Raji (cell line): ENCODE measurements around the gene SERGEF.

Experiments used
- POLR2A ChIP-seq: IDR thresholded peaks from 2 replicates; pipeline ENCODE4 v1.6.1; 2011; ENCODE audit warnings: low read depth, low read length, control low read depth; ENCODE audit not compliant: insufficient read depth

SERGEF gene

GRCh38 chr11:17774232-17775034, 238.4 kb downstream of the SERGEF start:
- TF ChIP-seq POLR2A, result no peak

GRCh38 chr11:17773674-17774073, 239.2 kb downstream of the SERGEF start:
- no peak for TF ChIP-seq POLR2A

GRCh38 chr11:17772704-17773600, 239.9 kb downstream of the SERGEF start:
- TF ChIP-seq POLR2A, result no peak

GRCh38 chr11:17771841-17772401, 240.9 kb downstream of the SERGEF start:
- TF ChIP-seq POLR2A, result no peak

GRCh38 chr11:17771415-17771814, 241.4 kb downstream of the SERGEF start:
- TF ChIP-seq POLR2A, result no peak

GRCh38 chr11:17770917-17771316, 241.9 kb downstream of the SERGEF start:
- TF ChIP-seq POLR2A, result no peak

GRCh38 chr11:17770048-17770652, 242.7 kb downstream of the SERGEF start:
- TF ChIP-seq POLR2A, result no peak

GRCh38 chr11:17769218-17769617, 243.6 kb downstream of the SERGEF start:
- TF ChIP-seq POLR2A, result no peak

- TF ChIP-seq POLR2A, result no peak
These were observed 244.3 kb downstream of the SERGEF start for GRCh38 chr11:17768547-17768946.

GRCh38 chr11:17767914-17768313, 244.9 kb downstream of the SERGEF start:
- no peak for TF ChIP-seq POLR2A

GRCh38 chr11:17767301-17767885, 245.5 kb downstream of the SERGEF start:
- no peak for TF ChIP-seq POLR2A

GRCh38 chr11:17766590-17766989, 246.3 kb downstream of the SERGEF start:
- no peak for TF ChIP-seq POLR2A

- no peak for TF ChIP-seq POLR2A
These were observed 246.8 kb downstream of the SERGEF start for GRCh38 chr11:17766073-17766359.

- TF ChIP-seq POLR2A, result no peak
These were observed 247.3 kb downstream of the SERGEF start for GRCh38 chr11:17765356-17766072.
